ENCODE data around the gene LRP1B. TPM values are rescaled to one million over a fixed set of nuclear protein-coding genes. Genes with fewer than 3 reads are reported as not detected.
"Not testable (repeated sequence)": the region's sequence is repeated elsewhere in the genome, so short reads cannot be mapped to it uniquely, and the experiment has no call there.

The LRP1B gene
- total RNA-seq, 4 donors from 2014 or later: 1.2 to 3.3 (median 2.6) TPM

- no peaks in the 10 kb centered on the region for H3K27me3 ChIP-seq
- H3K4me3 ChIP-seq: no peak overlapping the region
- no peak for DNase-seq (ENCODE audit: low spot score in 2 of 2)
- no peaks in the 10 kb centered on the region for H3K4me1 ChIP-seq
- H3K27ac ChIP-seq: no peak overlapping the region
- H3K9me3 ChIP-seq: no peaks in the 10 kb centered on the region
- no peak for TF ChIP-seq EP300 (IDR thresholded peaks at IDR 0.05)
- TF ChIP-seq CTCF (IDR thresholded peaks at IDR 0.05): no peak
- no peak for TF ChIP-seq POLR2A (IDR thresholded peaks at IDR 0.05)
- H3K36me3 ChIP-seq: no peaks in the 10 kb centered on the region
Measured at GRCh38 chr2:140451324-140451723, 1679.5 kb downstream of the LRP1B start.

- TF ChIP-seq EP300 (IDR thresholded peaks at IDR 0.05) (no peak), POLR2A (IDR thresholded peaks at IDR 0.05) (no peak), CTCF (IDR thresholded peaks at IDR 0.05) (no peak)
- no peak overlapping the region for H3K4me3 ChIP-seq
- H3K9me3 ChIP-seq: no peaks in the 10 kb centered on the region
- no peak overlapping the region for H3K27ac ChIP-seq
- no peaks in the 10 kb centered on the region for H3K27me3 ChIP-seq
- WGBS, 2 donors: 79 to 87% methylated on average over 7 of the region's 7 CpGs
- H3K4me1 ChIP-seq: no peaks in the 10 kb centered on the region
- no peak for DNase-seq (ENCODE audit: low spot score in 2 of 2)
- no peaks in the 10 kb centered on the region for H3K36me3 ChIP-seq
Measured at GRCh38 chr2:140442319-140442718, 1688.5 kb downstream of the LRP1B start.

GRCh38 chr2:140440815-140441214, 1690.0 kb downstream of the LRP1B start:
- Histone ChIP-seq H3K27ac (no peak overlapping the region), H3K4me3 (no peak overlapping the region), H3K9me3 (no peaks in the 10 kb centered on the region), H3K4me1 (no peaks in the 10 kb centered on the region), H3K36me3 (no peaks in the 10 kb centered on the region), H3K27me3 (no peaks in the 10 kb centered on the region)
- 37 to 43% methylated on average over 2 of the region's 2 CpGs for WGBS, 2 donors
- no peak for DNase-seq (ENCODE audit: low spot score in 2 of 2)
- TF ChIP-seq POLR2A (IDR thresholded peaks at IDR 0.05) (no peak), EP300 (IDR thresholded peaks at IDR 0.05) (no peak), CTCF (IDR thresholded peaks at IDR 0.05) (no peak)

GRCh38 chr2:140436936-140437335, 1693.9 kb downstream of the LRP1B start:
- Histone ChIP-seq H3K27ac (no peak overlapping the region), H3K4me1 (no peaks in the 10 kb centered on the region), H3K4me3 (no peak overlapping the region), H3K27me3 (no peaks in the 10 kb centered on the region), H3K9me3 (no peaks in the 10 kb centered on the region), H3K36me3 (no peaks in the 10 kb centered on the region)
- DNase-seq (ENCODE audit: low spot score in 2 of 2): no peak
- no peak for TF ChIP-seq POLR2A (IDR thresholded peaks at IDR 0.05)
- no peak for TF ChIP-seq EP300 (IDR thresholded peaks at IDR 0.05)
- WGBS, 2 donors: 72 to 78% methylated on average over 5 of the region's 5 CpGs

- 94 to 96% methylated on average over 18 of the region's 18 CpGs for WGBS, 2 donors
- not testable (repeated sequence) for H3K4me1 ChIP-seq; H3K27me3 ChIP-seq; H3K27ac ChIP-seq; H3K9me3 ChIP-seq; H3K4me3 ChIP-seq; DNase-seq (ENCODE audit: low spot score in 2 of 2); H3K36me3 ChIP-seq
Measured at GRCh38 chr2:140427033-140427432, 1703.8 kb downstream of the LRP1B start.

- no peak overlapping the region for H3K4me3 ChIP-seq
- H3K27ac ChIP-seq: no peak overlapping the region
- no peaks in the 10 kb centered on the region for H3K4me1 ChIP-seq
- H3K27me3 ChIP-seq: no peaks in the 10 kb centered on the region
- H3K36me3 ChIP-seq: no peaks in the 10 kb centered on the region
- WGBS, 2 donors: 69 to 82% methylated on average over 2 of the region's 2 CpGs
- no peaks in the 10 kb centered on the region for H3K9me3 ChIP-seq
- no peak for TF ChIP-seq POLR2A (IDR thresholded peaks at IDR 0.05)
- TF ChIP-seq EP300 (IDR thresholded peaks at IDR 0.05): no peak
- TF ChIP-seq CTCF (IDR thresholded peaks at IDR 0.05): no peak
- DNase-seq (ENCODE audit: low spot score in 2 of 2): no peak
Measured at GRCh38 chr2:140424471-140424870, 1706.3 kb downstream of the LRP1B start.

Data from tibial nerve (tissue), 4 donors.